Measurements from ENCODE around the gene PLSCR1.

PLSCR1 gene

DNA sequence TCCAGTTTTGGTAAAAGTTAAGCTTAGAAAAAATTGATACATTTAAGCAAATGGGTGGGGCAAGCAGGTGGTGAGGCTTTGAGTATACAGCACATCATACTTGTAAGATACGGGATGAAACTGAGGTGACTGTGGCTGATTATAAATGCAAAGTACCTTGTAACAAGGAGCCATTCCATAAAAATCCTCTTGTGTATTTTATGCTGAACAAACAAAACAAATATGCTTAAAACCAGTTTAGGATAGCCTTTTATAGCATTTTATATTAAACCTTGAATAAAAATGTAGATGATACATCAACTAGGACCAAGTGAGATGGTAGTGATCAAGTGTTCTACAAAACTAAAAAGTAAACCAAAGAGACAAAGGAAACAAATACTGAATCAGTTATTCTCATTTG is 3.4 kb downstream of the PLSCR1 start:
- no CpG with 5 or more reads among the region's 1 CpG for WGBS
- peaks cover 11% of the 10 kb centered on the region for H3K79me1 ChIP-seq (replicated peaks; ENCODE audit: low read length, poor library complexity, severe bottlenecking)

DNA sequence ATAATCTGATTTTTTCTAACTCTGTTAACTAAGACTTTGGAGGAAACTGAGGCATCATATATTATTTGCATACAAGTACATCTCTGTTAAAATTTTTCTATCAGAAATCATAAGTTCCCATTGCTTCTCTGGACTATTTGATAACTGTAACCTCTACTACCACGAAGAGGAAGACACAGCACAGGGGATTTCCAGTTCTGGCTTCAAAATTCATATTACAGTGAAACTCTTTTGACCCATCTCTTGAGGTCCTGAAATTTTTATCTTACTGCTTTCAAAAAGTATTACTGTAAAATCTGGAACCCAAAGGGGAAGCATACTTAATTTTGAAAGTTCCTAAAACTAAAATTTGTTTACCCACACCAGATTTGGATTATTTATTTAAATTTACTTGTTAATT is 4.2 kb downstream of the PLSCR1 start:
- H2AFZ ChIP-seq (ENCODE audit: low read depth, low read length): no peak overlapping the region
- no peak overlapping the region for H2BK15ac ChIP-seq (ENCODE audit: low read depth, poor library complexity, severe bottlenecking)
- no peak overlapping the region for H3K4ac ChIP-seq (ENCODE audit: low read depth in 1 of 2, low read length in 2 of 2)
- no peak overlapping the region for H2BK120ac ChIP-seq (ENCODE audit: low read depth, low read length)
- peak overlapping the region in 1 of 2 experiments; percentile 7 for H3K4me3 ChIP-seq (ENCODE audit: insufficient read depth in 1 of 2, low read depth in 1 of 2, low read length in 2 of 2)
- no peaks in the 10 kb centered on the region for H3K27me3 ChIP-seq (ENCODE audit: control insufficient read depth in 1 of 2, insufficient read depth in 1 of 2, low read length in 2 of 2)
- peaks cover 3 to 5% of the 10 kb centered on the region in 2 experiments for H3K36me3 ChIP-seq (ENCODE audit: control insufficient read depth in 1 of 2, insufficient read depth in 2 of 2, low read depth in 1 of 2, low read length in 2 of 2)
- WGBS: 100% methylated on average over 1 of the region's 1 CpG
- no peaks in the 10 kb centered on the region for H3K4me1 ChIP-seq (ENCODE audit: control insufficient read depth, insufficient read depth, low read depth, low read length)
- H3K14ac ChIP-seq (ENCODE audit: low read length in 2 of 2): no peak overlapping the region
- no peak overlapping the region for H4K8ac ChIP-seq (ENCODE audit: low read length)
- H3K9me3 ChIP-seq (ENCODE audit: control insufficient read depth, low read length): no peaks in the 10 kb centered on the region
- DNase-seq: no peak
- H2BK5ac ChIP-seq (ENCODE audit: low read depth, low read length, poor library complexity, severe bottlenecking): no peak overlapping the region
- no peak overlapping the region for H2AK5ac ChIP-seq (ENCODE audit: low read length, severe bottlenecking)
- peak overlapping the region; percentile 21 for H3K9ac ChIP-seq (ENCODE audit: low read length)
- H3K18ac ChIP-seq (ENCODE audit: low read depth in 1 of 2, low read length in 2 of 2): no peak overlapping the region
- H3K27ac ChIP-seq (ENCODE audit: low read length, poor library complexity, severe bottlenecking): no peak overlapping the region
- no peak overlapping the region for H3K23ac ChIP-seq (ENCODE audit: low read length in 2 of 2)
- peaks cover 11% of the 10 kb centered on the region for H3K79me1 ChIP-seq (replicated peaks; ENCODE audit: low read length, poor library complexity, severe bottlenecking)
- no peak overlapping the region for H3K4me2 ChIP-seq (ENCODE audit: low read length, poor library complexity, severe bottlenecking)
- no peak overlapping the region for H4K91ac ChIP-seq (ENCODE audit: low read length)
- H2BK12ac ChIP-seq (ENCODE audit: low read length in 2 of 2): no peak overlapping the region

More for the DNA sequence above, 3.4 kb downstream of the PLSCR1 start:
- Histone ChIP-seq H3K4ac (ENCODE audit: low read depth in 1 of 2, low read length in 2 of 2) (no peak overlapping the region), H2BK12ac (ENCODE audit: low read length in 2 of 2) (no peak overlapping the region), H3K23ac (ENCODE audit: low read length in 2 of 2) (no peak overlapping the region), H3K27ac (ENCODE audit: low read length, poor library complexity, severe bottlenecking) (no peak overlapping the region), H2AFZ (ENCODE audit: low read depth, low read length) (no peak overlapping the region), H4K91ac (ENCODE audit: low read length) (no peak overlapping the region), H2BK15ac (ENCODE audit: low read depth, poor library complexity, severe bottlenecking) (no peak overlapping the region), H3K4me3 (ENCODE audit: insufficient read depth in 1 of 2, low read depth in 1 of 2, low read length in 2 of 2) (peak overlapping the region in 1 of 2 experiments; percentile 7), H3K14ac (ENCODE audit: low read length in 2 of 2) (no peak overlapping the region), H2BK120ac (ENCODE audit: low read depth, low read length) (no peak overlapping the region), H3K4me2 (ENCODE audit: low read length, poor library complexity, severe bottlenecking) (no peak overlapping the region), H3K18ac (ENCODE audit: low read depth in 1 of 2, low read length in 2 of 2) (no peak overlapping the region), H3K36me3 (ENCODE audit: control insufficient read depth in 1 of 2, insufficient read depth in 2 of 2, low read depth in 1 of 2, low read length in 2 of 2) (peaks cover 3 to 5% of the 10 kb centered on the region in 2 experiments), H3K4me1 (ENCODE audit: control insufficient read depth, insufficient read depth, low read depth, low read length) (no peaks in the 10 kb centered on the region), H3K9ac (ENCODE audit: low read length) (peak overlapping the region; percentile 21), H3K27me3 (ENCODE audit: control insufficient read depth in 1 of 2, insufficient read depth in 1 of 2, low read length in 2 of 2) (no peaks in the 10 kb centered on the region), H2AK5ac (ENCODE audit: low read length, severe bottlenecking) (no peak overlapping the region), H2BK5ac (ENCODE audit: low read depth, low read length, poor library complexity, severe bottlenecking) (no peak overlapping the region), H4K8ac (ENCODE audit: low read length) (no peak overlapping the region), H3K9me3 (ENCODE audit: control insufficient read depth, low read length) (no peaks in the 10 kb centered on the region)
- DNase-seq: no peak

DNA sequence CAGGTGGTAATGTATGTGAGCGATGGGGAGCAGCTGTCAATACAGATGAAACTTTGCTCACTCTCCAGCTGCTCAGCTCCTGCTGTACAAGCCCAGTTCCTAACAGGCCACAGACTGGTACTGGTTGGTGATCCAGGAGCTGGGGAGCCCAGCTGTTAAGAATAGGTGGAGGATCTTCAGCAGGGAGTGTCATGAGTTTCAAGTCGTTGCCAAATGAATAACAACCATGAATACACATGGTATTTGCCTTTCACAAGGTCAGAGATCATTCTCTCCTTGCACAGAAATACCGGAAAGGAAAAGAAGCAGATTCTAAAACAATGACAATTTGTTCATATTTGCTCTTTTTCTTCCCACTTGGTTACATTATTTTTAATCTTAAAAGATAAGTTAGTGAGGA is 5.1 kb downstream of the PLSCR1 start:
- Histone ChIP-seq H2BK12ac (ENCODE audit: low read length in 2 of 2) (no peak overlapping the region), H3K36me3 (ENCODE audit: control insufficient read depth in 1 of 2, insufficient read depth in 2 of 2, low read depth in 1 of 2, low read length in 2 of 2) (peaks cover 3 to 6% of the 10 kb centered on the region in 2 experiments), H3K4me1 (ENCODE audit: control insufficient read depth, insufficient read depth, low read depth, low read length) (no peaks in the 10 kb centered on the region), H2BK5ac (ENCODE audit: low read depth, low read length, poor library complexity, severe bottlenecking) (no peak overlapping the region), H4K8ac (ENCODE audit: low read length) (no peak overlapping the region), H2AFZ (ENCODE audit: low read depth, low read length) (no peak overlapping the region), H3K4ac (ENCODE audit: low read depth in 1 of 2, low read length in 2 of 2) (no peak overlapping the region), H4K91ac (ENCODE audit: low read length) (peak overlapping the region; percentile 4), H3K9me3 (ENCODE audit: control insufficient read depth, low read length) (no peaks in the 10 kb centered on the region), H3K4me2 (ENCODE audit: low read length, poor library complexity, severe bottlenecking) (no peak overlapping the region), H3K27me3 (ENCODE audit: control insufficient read depth in 1 of 2, insufficient read depth in 1 of 2, low read length in 2 of 2) (no peaks in the 10 kb centered on the region), H3K4me3 (ENCODE audit: insufficient read depth in 1 of 2, low read depth in 1 of 2, low read length in 2 of 2) (no peak overlapping the region), H3K14ac (ENCODE audit: low read length in 2 of 2) (no peak overlapping the region), H2BK120ac (ENCODE audit: low read depth, low read length) (no peak overlapping the region), H2AK5ac (ENCODE audit: low read length, severe bottlenecking) (no peak overlapping the region), H3K18ac (ENCODE audit: low read depth in 1 of 2, low read length in 2 of 2) (no peak overlapping the region), H3K79me1 (replicated peaks; ENCODE audit: low read length, poor library complexity, severe bottlenecking) (peaks cover 12% of the 10 kb centered on the region), H3K23ac (ENCODE audit: low read length in 2 of 2) (no peak overlapping the region), H3K9ac (ENCODE audit: low read length) (no peak overlapping the region), H2BK15ac (ENCODE audit: low read depth, poor library complexity, severe bottlenecking) (no peak overlapping the region), H3K27ac (ENCODE audit: low read length, poor library complexity, severe bottlenecking) (no peak overlapping the region)
- 100% methylated on average over 3 of the region's 3 CpGs for WGBS
- no peak for DNase-seq

DNA sequence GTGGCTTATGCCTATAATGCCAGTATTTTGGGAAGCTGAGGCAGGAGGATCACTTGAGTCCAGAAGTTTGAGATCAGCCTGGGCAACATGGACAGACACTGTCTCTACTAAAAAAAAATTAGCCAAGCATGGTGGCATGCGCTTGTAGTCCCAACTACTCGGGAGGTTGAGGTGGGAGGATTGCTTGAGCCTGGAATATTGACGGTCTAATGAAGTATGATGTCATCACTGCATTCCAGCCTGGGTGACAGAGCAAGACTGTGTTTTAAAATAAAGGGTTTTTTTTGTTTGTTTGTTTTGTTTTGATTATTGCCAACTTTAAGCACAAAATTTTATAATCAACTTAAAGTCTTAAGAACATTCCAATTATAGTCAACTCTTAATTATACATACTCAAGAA is 6.8 kb downstream of the PLSCR1 start:
- H3K36me3 ChIP-seq (ENCODE audit: control insufficient read depth in 1 of 2, insufficient read depth in 2 of 2, low read depth in 1 of 2, low read length in 2 of 2): peaks cover 3 to 18% of the 10 kb centered on the region in 2 experiments
- no peaks in the 10 kb centered on the region for H3K9me3 ChIP-seq (ENCODE audit: control insufficient read depth, low read length)
- no peak overlapping the region for H2BK120ac ChIP-seq (ENCODE audit: low read depth, low read length)
- H4K91ac ChIP-seq (ENCODE audit: low read length): no peak overlapping the region
- H2BK12ac ChIP-seq (ENCODE audit: low read length in 2 of 2): no peak overlapping the region
- H3K79me1 ChIP-seq (replicated peaks; ENCODE audit: low read length, poor library complexity, severe bottlenecking): peaks cover 14% of the 10 kb centered on the region
- H2AFZ ChIP-seq (ENCODE audit: low read depth, low read length): no peak overlapping the region
- H3K4me1 ChIP-seq (ENCODE audit: control insufficient read depth, insufficient read depth, low read depth, low read length): no peaks in the 10 kb centered on the region
- H2BK15ac ChIP-seq (ENCODE audit: low read depth, poor library complexity, severe bottlenecking): no peak overlapping the region
- 66% methylated on average over 3 of the region's 3 CpGs for WGBS
- H3K27me3 ChIP-seq (ENCODE audit: control insufficient read depth in 1 of 2, insufficient read depth in 1 of 2, low read length in 2 of 2): no peaks in the 10 kb centered on the region
- H3K4me2 ChIP-seq (ENCODE audit: low read length, poor library complexity, severe bottlenecking): no peak overlapping the region
- H3K9ac ChIP-seq (ENCODE audit: low read length): no peak overlapping the region
- no peak for DNase-seq
- no peak overlapping the region for H3K14ac ChIP-seq (ENCODE audit: low read length in 2 of 2)
- H3K4ac ChIP-seq (ENCODE audit: low read depth in 1 of 2, low read length in 2 of 2): no peak overlapping the region
- no peak overlapping the region for H3K4me3 ChIP-seq (ENCODE audit: insufficient read depth in 1 of 2, low read depth in 1 of 2, low read length in 2 of 2)
- no peak overlapping the region for H2AK5ac ChIP-seq (ENCODE audit: low read length, severe bottlenecking)
- no peak overlapping the region for H2BK5ac ChIP-seq (ENCODE audit: low read depth, low read length, poor library complexity, severe bottlenecking)
- H3K23ac ChIP-seq (ENCODE audit: low read length in 2 of 2): no peak overlapping the region
- H4K8ac ChIP-seq (ENCODE audit: low read length): no peak overlapping the region
- H3K27ac ChIP-seq (ENCODE audit: low read length, poor library complexity, severe bottlenecking): no peak overlapping the region
- H3K18ac ChIP-seq (ENCODE audit: low read depth in 1 of 2, low read length in 2 of 2): no peak overlapping the region
